ENCODE results near the gene GAS6. TPM values are rescaled to one million over a fixed set of nuclear protein-coding genes. Genes with fewer than 3 reads are reported as not detected.
"Not testable (repeated sequence)": the region's sequence is repeated elsewhere in the genome, so short reads cannot be mapped to it uniquely, and the experiment has no call there.

Gene GAS6
- total RNA-seq, 1 donor from 2014 or later, result 215 TPM

DNA sequence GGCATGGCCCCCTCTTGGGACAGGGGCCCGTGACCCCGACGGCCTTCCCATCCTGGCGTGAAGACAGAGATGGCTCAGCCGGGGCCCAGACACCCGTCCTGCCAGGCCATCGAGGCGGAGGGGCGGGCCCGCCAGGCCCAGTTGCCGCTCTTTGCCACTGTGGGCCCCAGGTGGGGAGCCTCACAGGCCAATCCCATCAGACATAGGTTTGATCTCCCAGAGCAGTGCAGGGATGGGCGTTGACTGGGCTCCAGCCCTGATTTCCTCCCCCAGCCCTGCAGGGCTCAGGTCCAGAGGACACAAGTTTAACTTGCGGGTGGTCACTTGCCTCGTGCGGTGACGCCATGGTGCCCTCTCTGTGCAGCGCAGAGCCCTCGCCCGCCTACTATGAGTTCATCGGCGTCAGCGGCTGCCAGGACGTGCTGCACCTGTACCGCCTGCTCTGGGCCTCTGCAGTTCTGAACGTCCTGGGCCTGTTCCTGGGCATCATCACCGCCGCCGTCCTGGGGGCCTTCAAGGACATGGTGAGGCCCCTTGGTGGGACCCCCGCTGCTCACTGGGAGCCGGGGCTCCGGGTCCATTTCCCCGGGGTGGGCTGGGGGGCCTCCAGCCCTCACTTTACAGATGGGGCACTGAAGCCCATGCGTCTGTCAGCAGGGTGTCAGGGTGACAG, 62.5 kb downstream of the GAS6 start:
- Histone ChIP-seq H3K4me1 (peaks cover 23% of the 10 kb centered on the region), H3K4me3 (no peak overlapping the region), H3K27ac (peak overlapping the region; percentile 53), H3K36me3 (no peaks in the 10 kb centered on the region), H3K9me3 (no peaks in the 10 kb centered on the region), H3K27me3 (no peaks in the 10 kb centered on the region)
- intact Hi-C loops (cut with DNase I), result no loop called here
- TF ChIP-seq POLR2AphosphoS5 (IDR thresholded peaks at IDR 0.05; ENCODE audit: insufficient read depth in 1 of 2, low read depth in 1 of 2) (no peak), POLR2A (IDR thresholded peaks at IDR 0.05) (no peak)
- no peak for DNase-seq (ENCODE audit: extremely low spot score in 2 of 2)

DNA sequence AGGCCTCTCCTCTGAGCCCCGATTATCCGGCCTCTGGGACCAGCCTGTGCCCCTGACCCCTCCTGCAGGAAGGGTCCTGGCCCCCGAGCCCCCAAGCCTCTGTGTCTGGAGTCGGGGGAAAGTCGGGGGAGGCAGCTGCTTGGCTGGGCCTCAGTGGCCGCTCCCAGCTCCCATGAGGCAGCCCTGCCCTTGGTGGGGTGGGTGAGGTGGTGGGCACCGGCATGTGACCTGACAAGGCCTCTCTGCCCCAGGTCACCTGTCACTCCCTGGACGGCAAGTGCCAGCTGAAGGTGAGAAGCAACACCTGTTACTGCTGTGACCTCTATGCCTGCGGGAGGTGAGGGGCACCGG, 63.3 kb downstream of the GAS6 start:
- Histone ChIP-seq H3K9me3 (no peaks in the 10 kb centered on the region), H3K36me3 (no peaks in the 10 kb centered on the region), H3K27ac (no peak overlapping the region), H3K4me1 (peaks cover 23% of the 10 kb centered on the region), H3K27me3 (no peaks in the 10 kb centered on the region), H3K4me3 (no peak overlapping the region)
- TF ChIP-seq, protein P1, sequence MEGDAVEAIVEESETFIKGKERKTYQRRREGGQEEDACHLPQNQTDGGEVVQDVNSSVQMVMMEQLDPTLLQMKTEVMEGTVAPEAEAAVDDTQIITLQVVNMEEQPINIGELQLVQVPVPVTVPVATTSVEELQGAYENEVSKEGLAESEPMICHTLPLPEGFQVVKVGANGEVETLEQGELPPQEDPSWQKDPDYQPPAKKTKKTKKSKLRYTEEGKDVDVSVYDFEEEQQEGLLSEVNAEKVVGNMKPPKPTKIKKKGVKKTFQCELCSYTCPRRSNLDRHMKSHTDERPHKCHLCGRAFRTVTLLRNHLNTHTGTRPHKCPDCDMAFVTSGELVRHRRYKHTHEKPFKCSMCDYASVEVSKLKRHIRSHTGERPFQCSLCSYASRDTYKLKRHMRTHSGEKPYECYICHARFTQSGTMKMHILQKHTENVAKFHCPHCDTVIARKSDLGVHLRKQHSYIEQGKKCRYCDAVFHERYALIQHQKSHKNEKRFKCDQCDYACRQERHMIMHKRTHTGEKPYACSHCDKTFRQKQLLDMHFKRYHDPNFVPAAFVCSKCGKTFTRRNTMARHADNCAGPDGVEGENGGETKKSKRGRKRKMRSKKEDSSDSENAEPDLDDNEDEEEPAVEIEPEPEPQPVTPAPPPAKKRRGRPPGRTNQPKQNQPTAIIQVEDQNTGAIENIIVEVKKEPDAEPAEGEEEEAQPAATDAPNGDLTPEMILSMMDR (IDR thresholded peaks at IDR 0.05), result no peak
- TF ChIP-seq POLR2A (IDR thresholded peaks at IDR 0.05), result no peak
- TF ChIP-seq POLR2AphosphoS5 (IDR thresholded peaks at IDR 0.05; ENCODE audit: insufficient read depth in 1 of 2, low read depth in 1 of 2), result no peak
- intact Hi-C loops (cut with DNase I), result no loop called here
- DNase-seq (ENCODE audit: extremely low spot score in 2 of 2), result no peak

DNA sequence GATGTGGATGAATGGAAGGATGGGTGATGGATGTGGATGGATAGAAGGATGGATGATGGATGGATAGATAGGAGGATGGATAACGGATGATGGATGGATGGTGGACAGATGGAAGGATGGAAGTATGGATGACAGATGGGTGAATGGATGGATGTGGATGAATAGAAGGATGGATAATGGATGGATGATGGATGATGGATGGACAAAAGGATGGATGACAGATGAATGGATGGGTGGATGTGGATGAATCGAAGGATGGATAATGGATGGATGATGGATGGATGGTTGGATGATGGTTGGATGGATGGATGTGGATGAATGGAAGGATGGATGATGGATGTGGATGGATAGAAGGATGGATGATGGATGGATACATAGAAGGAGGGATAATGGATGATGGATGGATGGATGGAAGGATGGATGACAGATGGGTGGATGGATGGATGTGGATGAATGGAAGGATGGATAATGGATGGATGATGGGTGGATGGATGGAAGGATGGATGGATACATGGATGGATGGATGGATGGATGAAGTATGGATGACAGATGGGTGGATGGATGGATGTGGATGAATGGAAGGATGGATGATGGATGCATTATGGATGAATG, 65.6 kb downstream of the GAS6 start:
- H3K27ac ChIP-seq, result no peak overlapping the region
- TF ChIP-seq, protein P1 (IDR thresholded peaks at IDR 0.05), result no peak
- TF ChIP-seq POLR2AphosphoS5 (IDR thresholded peaks at IDR 0.05; ENCODE audit: insufficient read depth in 1 of 2, low read depth in 1 of 2) (no peak), POLR2A (IDR thresholded peaks at IDR 0.05) (no peak)
- intact Hi-C loops (cut with DNase I), result no loop called here

GRCh38 chr13:113796964-113797676, 66.8 kb downstream of the GAS6 start:
- no peak for DNase-seq (ENCODE audit: extremely low spot score in 2 of 2)
- H3K27ac ChIP-seq, result no peak overlapping the region
- TF ChIP-seq POLR2AphosphoS5 (IDR thresholded peaks at IDR 0.05; ENCODE audit: insufficient read depth in 1 of 2, low read depth in 1 of 2) (no peak), POLR2A (IDR thresholded peaks at IDR 0.05) (no peak)
- TF ChIP-seq, protein P1 (IDR thresholded peaks at IDR 0.05), result no peak
- intact Hi-C loops (cut with DNase I), result no loop called here
- H3K27me3 ChIP-seq, result no peaks in the 10 kb centered on the region
- peaks cover 10% of the 10 kb centered on the region for H3K4me1 ChIP-seq
- H3K36me3 ChIP-seq, result no peaks in the 10 kb centered on the region
- H3K9me3 ChIP-seq, result no peaks in the 10 kb centered on the region
- H3K4me3 ChIP-seq, result no peak overlapping the region

More for the DNA sequence above, 65.6 kb downstream of the GAS6 start:
- Histone ChIP-seq H3K4me1 (peaks cover 17% of the 10 kb centered on the region), H3K27me3 (no peaks in the 10 kb centered on the region), H3K4me3 (no peak overlapping the region), H3K9me3 (no peaks in the 10 kb centered on the region), H3K36me3 (no peaks in the 10 kb centered on the region)
- no peak for DNase-seq (ENCODE audit: extremely low spot score in 2 of 2)

DNA sequence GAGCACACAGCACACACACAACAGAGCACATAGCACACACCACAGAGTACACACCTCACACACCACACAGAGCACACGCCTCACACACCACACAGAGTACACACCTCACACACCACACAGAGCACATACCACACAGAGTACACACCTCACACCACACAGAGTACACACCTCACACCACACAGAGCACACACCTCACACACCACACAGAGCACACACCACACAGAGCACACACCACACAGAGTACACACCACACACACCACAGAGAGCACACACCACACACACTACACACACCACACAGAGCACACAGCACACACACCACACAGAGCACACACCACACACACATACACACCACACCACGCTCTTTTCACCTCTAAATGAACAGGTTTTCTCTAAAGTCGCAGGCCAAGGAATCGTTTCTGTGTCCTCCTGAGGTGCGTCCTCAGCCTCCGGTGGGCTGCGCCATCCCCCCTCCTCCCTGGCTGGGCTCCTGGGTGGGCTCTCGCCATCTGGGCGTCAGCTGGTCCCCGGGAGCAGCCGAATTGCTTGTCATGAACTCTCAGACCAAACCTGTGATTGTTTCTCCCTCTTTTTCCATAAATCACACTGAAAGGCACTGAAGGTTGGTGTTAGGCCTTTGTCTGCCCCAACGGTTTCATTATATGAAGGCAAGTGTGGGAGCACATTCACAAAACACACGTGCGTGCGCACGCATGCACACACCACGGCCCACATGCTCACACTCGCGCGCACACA, 67.5 kb downstream of the GAS6 start:
- Histone ChIP-seq H3K27ac (no peak overlapping the region), H3K36me3 (no peaks in the 10 kb centered on the region), H3K9me3 (no peaks in the 10 kb centered on the region), H3K4me3 (no peak overlapping the region), H3K4me1 (peaks cover 2% of the 10 kb centered on the region), H3K27me3 (no peaks in the 10 kb centered on the region)
- no peak for DNase-seq (ENCODE audit: extremely low spot score in 2 of 2)
- no peak for TF ChIP-seq POLR2A (IDR thresholded peaks at IDR 0.05)
- TF ChIP-seq POLR2AphosphoS5 (IDR thresholded peaks at IDR 0.05; ENCODE audit: insufficient read depth in 1 of 2, low read depth in 1 of 2), result no peak
- TF ChIP-seq, protein P1 (IDR thresholded peaks at IDR 0.05), result no peak
- intact Hi-C loops (cut with DNase I), result no loop called here

DNA sequence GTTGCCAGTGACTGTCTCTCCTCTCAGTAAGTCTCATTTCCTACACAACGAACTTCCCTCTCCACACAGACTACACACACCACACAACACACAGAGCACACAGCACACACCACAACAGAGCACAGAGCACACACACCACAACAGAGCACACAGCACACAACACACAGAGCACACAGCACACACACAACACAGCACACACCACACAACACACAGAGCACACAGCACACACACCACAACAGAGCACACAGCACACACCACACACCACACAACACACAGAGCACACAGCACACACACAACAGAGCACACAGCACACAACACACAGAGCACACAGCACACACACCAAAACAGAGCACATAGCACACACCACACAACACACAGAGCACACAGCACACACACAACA, 68.5 kb downstream of the GAS6 start:
- H3K36me3 ChIP-seq; H3K4me3 ChIP-seq; intact Hi-C loops (cut with DNase I); H3K4me1 ChIP-seq; H3K27ac ChIP-seq; H3K9me3 ChIP-seq; H3K27me3 ChIP-seq; DNase-seq (ENCODE audit: extremely low spot score in 2 of 2): not testable (repeated sequence)
